ENCODE data around the gene CREM.
"Not testable (repeated sequence)": the region's sequence is repeated elsewhere in the genome, so short reads cannot be mapped to it uniquely, and the experiment has no call there.

The CREM gene

DNA sequence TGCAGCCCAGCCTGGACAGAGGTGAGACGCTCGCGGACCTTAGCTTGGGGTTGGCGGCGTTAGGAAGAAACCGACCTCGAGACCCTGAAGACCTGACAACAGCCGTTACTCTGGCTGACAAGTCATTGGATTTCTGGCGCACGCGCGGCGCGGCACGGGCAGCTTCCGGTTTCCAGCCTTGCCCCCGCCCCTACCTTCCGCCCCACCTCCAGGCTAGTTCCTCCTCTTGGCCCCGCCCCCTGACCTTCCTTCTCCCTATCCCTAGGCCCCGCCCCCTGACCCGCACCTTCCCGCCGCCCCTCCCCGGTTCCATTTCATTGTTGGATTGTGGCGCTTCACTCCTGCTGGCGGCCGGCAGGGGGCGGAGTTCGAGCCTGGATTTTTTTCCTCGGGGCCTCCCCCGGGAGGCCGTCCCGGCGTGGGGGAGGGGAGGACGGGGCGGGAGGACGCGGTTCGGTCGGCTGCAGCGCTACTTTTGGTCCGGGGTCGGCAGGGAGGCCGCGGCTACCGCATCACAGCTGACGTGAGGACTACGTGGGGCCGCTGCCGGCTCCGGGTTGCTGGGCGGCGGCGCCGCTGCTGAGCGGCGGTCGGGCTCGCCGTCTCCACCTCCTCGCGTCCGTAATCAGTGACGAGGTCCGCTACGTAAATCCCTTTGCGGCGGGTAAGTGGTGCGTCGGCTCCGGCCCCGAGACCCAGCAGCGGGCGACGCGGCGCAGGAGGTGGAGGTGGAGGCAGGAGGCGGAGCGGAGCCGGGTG is at the start of gene CREM:
CREM (plus strand) TSS at position 317 of the 759 bp plus-strand sequence. CDS start 10,990 bp downstream, outside the sequence.
- H3K9me3 Mint-ChIP-seq: no peaks in the 10 kb centered on the region
- peaks cover 15% of the 10 kb centered on the region for H3K36me3 Mint-ChIP-seq (ENCODE audit: low read depth)
- intact Hi-C loops (cut with micrococcal nuclease): loop anchor here (1.0 to 10.0 kb wide), 4 partner anchors 65 to 324 kb away; partner anchors contain the start of gene CCNY
- peaks cover 27% of the 10 kb centered on the region for H3K4me1 Mint-ChIP-seq (ENCODE audit: low read depth)
- H3K27me3 Mint-ChIP-seq: no peaks in the 10 kb centered on the region
- peak within 1 kb of the TSS; percentile 98 for H3K27ac Mint-ChIP-seq
- peak within 1 kb of the TSS; percentile 84 for H3K4me3 Mint-ChIP-seq

DNA sequence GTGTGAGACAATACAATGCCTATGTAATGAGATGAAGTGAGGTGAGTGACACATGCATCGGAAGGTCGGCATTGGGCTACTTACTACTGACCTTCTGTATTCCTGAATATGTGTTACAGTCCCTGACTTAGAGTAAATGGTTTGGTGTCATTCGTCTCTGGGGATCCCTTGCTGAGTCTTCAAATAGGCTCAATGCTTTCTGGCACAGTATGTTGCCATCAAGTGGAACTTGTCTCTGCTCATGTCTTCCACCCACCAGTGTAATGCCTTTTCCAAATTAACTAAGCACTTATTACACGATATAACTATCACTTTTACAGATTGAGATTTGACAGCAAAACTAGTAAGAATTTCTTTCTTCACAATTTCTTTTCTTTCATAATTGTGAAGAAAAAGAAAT is 47.4 kb upstream of the CREM start:
- Mint-ChIP-seq H3K27me3 (no peaks in the 10 kb centered on the region), H3K4me1 (ENCODE audit: low read depth) (peaks cover 10% of the 10 kb centered on the region), H3K4me3 (no peak overlapping the region), H3K36me3 (ENCODE audit: low read depth) (peaks cover 43% of the 10 kb centered on the region), H3K27ac (no peak overlapping the region), H3K9me3 (peaks cover 9% of the 10 kb centered on the region)
- intact Hi-C loops (cut with micrococcal nuclease): no loop called here

DNA sequence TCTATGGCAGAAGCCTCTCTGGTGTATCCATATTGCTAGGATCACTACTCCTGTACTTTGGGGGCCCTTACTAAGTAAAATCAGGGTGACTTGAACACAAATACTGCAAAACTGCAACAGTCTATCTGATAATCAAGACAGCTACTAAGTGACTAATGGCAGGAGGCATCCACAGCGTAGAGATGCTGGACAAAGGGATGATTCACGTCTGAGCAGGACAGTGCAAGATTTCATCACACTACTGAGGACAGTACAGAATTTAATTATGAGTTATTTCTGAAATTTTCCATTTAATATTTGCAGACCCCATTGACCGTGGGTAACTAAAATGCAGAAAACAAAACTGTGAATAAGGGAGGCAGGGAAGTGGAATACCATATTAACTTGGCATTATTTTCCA is 46.9 kb upstream of the CREM start:
- H3K4me1 Mint-ChIP-seq (ENCODE audit: low read depth): peaks cover 7% of the 10 kb centered on the region
- peaks cover 38% of the 10 kb centered on the region for H3K36me3 Mint-ChIP-seq (ENCODE audit: low read depth)
- no peak overlapping the region for H3K4me3 Mint-ChIP-seq
- H3K27ac Mint-ChIP-seq: no peak overlapping the region
- H3K27me3 Mint-ChIP-seq: no peaks in the 10 kb centered on the region
- peaks cover 9% of the 10 kb centered on the region for H3K9me3 Mint-ChIP-seq
- intact Hi-C loops (cut with micrococcal nuclease): no loop called here

DNA sequence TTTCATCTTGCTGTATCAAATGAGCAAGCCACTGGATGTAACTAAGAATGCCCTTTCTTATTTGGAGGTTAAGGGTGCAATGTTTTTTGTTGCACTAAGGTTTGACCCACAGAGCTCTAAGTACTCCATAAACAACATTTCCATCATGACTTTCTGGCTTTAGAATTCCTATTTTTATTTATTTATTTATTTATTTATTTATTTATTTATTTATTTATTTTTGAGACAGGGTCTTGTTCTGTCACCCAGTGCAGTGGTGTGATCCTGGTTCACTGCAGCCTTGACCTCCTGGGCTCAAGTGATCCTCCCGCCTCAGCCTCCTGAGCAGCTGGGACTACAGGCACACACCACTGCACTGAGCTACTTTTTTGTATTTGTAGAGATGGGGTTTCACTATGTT is 46.4 kb upstream of the CREM start:
- peaks cover 33% of the 10 kb centered on the region for H3K36me3 Mint-ChIP-seq (ENCODE audit: low read depth)
- intact Hi-C loops (cut with micrococcal nuclease); H3K27ac Mint-ChIP-seq; H3K27me3 Mint-ChIP-seq; H3K4me1 Mint-ChIP-seq (ENCODE audit: low read depth); H3K4me3 Mint-ChIP-seq; H3K9me3 Mint-ChIP-seq: not testable (repeated sequence)

DNA sequence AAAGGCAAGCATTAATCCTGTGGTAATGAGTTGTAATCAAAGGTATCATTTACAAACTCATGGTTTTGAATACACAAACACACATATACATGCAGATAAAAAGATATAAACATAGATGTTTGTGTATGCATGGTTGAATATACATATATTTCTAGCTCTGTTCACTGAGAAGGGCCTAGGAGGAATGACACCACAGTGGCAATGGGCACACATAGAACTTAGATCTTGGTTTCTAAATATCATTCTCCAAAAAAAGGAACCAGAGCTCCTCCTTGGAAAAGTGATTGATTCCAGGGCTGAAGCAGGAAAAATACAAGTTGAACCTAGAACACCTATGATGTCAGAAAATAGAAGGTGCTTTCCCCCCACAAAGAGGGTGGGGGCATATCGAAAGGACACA is 43.4 kb upstream of the CREM start:
- H3K9me3 Mint-ChIP-seq: peaks cover 9% of the 10 kb centered on the region
- no peaks in the 10 kb centered on the region for H3K27me3 Mint-ChIP-seq
- no peak overlapping the region for H3K27ac Mint-ChIP-seq
- peaks cover 33% of the 10 kb centered on the region for H3K36me3 Mint-ChIP-seq (ENCODE audit: low read depth)
- intact Hi-C loops (cut with micrococcal nuclease): no loop called here
- no peak overlapping the region for H3K4me3 Mint-ChIP-seq
- H3K4me1 Mint-ChIP-seq (ENCODE audit: low read depth): peaks cover 31% of the 10 kb centered on the region

DNA sequence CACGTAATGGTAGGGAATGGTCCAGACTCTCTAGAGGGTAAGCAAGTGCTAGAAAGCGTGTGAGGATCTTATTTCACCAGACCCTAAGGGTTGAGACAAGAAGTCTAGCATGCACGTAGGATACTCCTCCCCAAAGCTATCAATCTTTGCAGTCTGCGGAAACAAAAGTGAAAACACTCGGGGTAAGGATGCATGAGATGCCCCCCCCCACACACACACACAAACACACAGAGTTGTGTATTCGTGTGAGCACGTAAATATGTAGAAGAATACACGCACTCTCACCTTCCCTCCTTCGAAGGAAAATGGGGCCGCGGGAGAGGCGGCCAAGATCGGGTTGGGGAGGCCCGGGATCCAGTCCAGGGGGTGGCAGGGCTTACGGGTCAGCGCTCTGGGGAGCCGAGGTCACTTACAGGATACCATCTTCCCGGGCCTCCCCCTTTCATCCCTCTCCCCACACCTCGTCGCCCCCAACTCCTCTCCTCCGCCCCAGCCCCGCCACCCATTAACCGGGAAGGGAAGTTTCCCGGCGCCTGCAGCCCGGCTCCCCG is 37.0 kb upstream of the CREM start:
- Mint-ChIP-seq H3K9me3 (no peaks in the 10 kb centered on the region), H3K27me3 (no peaks in the 10 kb centered on the region), H3K36me3 (ENCODE audit: low read depth) (peaks cover 13% of the 10 kb centered on the region), H3K4me1 (ENCODE audit: low read depth) (peaks cover 52% of the 10 kb centered on the region), H3K4me3 (peak overlapping the region; percentile 85), H3K27ac (peak overlapping the region; percentile 88)
- intact Hi-C loops (cut with micrococcal nuclease): no loop called here

DNA sequence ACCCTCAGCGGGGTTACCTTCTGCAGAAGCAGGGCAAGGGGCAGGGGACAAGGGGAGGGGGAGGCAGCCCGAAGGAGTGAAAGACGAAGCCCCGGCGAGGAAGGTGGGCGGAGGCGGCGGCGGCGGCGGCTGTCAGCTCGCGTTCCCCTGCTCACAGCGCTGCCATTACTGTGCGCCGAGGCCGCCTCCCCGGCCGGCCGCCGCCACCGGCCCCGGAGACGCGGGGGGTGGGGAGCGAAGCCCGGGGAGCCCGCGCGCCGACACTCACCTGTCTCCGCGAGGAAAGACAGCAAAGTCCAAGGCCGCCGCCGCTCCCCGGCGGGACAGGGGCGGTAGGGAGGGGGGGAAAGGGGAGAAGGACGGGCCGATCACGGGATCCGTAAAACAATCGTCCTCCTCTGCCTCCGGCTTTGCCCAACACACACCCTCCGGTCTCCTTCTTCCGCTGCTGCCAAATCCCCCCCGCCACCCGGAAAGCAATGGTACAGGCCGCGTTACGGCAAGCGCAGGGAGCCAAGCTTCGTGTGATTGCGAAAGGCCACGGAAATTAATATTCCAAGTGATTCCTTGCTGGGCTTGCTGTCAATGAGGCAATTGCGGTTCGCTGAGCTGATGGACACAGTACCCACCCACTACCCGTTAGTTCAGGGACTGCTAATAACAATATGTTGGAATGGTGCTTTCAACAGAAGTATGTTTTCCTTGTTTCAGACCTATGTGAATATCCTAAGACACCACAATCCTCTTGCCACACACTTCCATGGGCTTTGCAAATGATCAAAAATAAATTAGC is 36.3 kb upstream of the CREM start, which contains the start of gene CUL2:
CUL2 (minus strand) TSS at position 180 of the 793 bp plus-strand sequence. CDS start 19,024 bp downstream, outside the sequence.
- H3K27me3 Mint-ChIP-seq: peaks cover under 1% of the 10 kb centered on the region
- H3K9me3 Mint-ChIP-seq: no peaks in the 10 kb centered on the region
- intact Hi-C loops (cut with micrococcal nuclease): no loop called here
- peak within 1 kb of the TSS; percentile 85 for H3K4me3 Mint-ChIP-seq
- H3K4me1 Mint-ChIP-seq (ENCODE audit: low read depth): peaks cover 52% of the 10 kb centered on the region
- peak within 1 kb of the TSS; percentile 88 for H3K27ac Mint-ChIP-seq
- peaks cover 12% of the 10 kb centered on the region for H3K36me3 Mint-ChIP-seq (ENCODE audit: low read depth)

DNA sequence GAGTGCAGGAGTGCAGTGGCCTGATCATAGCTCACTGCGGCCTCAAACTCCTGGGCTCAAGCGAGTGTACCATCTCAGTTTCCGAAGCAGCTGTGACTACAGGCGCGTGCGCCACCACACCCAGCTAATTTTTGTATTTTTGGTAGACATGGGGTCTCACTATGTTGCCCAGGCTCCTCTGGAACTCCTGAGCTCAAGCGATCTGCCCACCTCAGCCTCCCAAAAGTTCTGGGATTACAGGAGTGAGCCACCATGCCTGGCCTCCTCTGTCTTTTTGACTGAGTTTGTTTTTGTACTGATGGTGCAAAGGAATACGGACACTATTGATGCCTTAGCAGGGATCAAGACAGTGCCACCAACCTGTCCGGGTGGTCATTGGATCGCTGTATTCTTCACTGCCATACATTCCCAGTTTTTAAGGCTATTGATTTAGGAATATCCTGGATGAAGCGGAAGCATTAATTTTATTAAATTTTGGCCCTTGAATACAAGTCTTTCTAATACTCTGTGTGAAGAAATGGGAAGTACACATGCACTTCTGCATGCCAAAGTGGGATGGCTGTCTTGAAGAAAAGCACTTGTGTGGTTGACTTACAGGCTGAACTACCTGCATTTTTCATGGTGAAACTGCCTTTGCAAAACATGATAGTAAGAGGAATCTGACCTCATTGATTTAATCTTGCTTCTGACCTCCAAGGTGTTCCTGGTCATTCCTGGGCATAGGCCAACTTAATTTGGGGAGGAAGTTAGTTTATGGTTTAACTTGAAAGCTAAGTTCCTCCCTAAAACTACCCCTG is 34.5 kb upstream of the CREM start:
- intact Hi-C loops (cut with micrococcal nuclease): no loop called here
- Mint-ChIP-seq H3K27ac (peak overlapping the region; percentile 88), H3K36me3 (ENCODE audit: low read depth) (peaks cover 6% of the 10 kb centered on the region), H3K27me3 (peaks cover 14% of the 10 kb centered on the region), H3K4me3 (no peak overlapping the region), H3K9me3 (no peaks in the 10 kb centered on the region), H3K4me1 (ENCODE audit: low read depth) (peaks cover 39% of the 10 kb centered on the region)

DNA sequence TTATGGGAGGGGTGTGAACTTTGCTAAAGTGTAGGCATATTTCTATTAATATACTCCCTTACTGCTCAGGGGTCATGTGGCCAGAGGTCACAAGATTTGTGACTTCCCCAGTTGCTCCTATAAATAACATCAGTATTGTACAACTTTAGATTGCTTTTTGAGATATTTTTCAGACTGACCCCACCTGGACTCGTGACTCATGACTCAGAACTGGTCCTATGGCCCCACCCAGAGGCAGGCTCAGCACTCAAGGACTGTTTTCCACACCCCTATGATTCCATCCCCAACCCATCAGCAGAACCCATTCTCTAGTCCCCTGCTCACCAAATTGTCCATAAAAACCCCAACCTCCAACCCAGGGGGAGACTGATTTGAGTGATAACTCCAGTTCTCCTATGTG is 33.8 kb upstream of the CREM start:
- Mint-ChIP-seq H3K27me3 (peaks cover 17% of the 10 kb centered on the region), H3K4me1 (ENCODE audit: low read depth) (peaks cover 32% of the 10 kb centered on the region), H3K9me3 (no peaks in the 10 kb centered on the region), H3K4me3 (no peak overlapping the region), H3K27ac (peak overlapping the region; percentile 45), H3K36me3 (ENCODE audit: low read depth) (no peaks in the 10 kb centered on the region)
- intact Hi-C loops (cut with micrococcal nuclease): no loop called here

DNA sequence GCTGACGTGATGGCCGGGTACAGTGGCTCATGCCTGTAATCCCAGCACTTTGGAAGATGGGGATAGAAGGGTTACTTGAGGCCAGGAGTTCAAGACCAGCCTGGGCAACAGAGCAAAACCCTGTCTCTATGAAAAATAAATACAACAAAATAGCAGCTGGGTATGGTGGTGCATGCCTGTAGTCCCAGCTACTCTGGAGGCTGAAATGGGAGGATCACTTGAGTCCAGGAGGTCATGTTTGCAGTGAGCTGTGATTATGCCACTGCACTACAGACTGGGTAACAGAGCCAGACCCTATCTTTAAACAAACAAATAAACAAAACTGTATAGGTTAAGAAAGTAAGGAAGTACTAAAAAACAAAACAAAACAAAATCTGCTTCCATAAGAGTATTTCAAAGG is 30.3 kb upstream of the CREM start:
- H3K36me3 Mint-ChIP-seq (ENCODE audit: low read depth): no peaks in the 10 kb centered on the region
- H3K27me3 Mint-ChIP-seq: peaks cover 26% of the 10 kb centered on the region
- intact Hi-C loops (cut with micrococcal nuclease): no loop called here
- no peak overlapping the region for H3K27ac Mint-ChIP-seq
- H3K4me1 Mint-ChIP-seq (ENCODE audit: low read depth): peaks cover 10% of the 10 kb centered on the region
- no peak overlapping the region for H3K4me3 Mint-ChIP-seq
- H3K9me3 Mint-ChIP-seq: no peaks in the 10 kb centered on the region

DNA sequence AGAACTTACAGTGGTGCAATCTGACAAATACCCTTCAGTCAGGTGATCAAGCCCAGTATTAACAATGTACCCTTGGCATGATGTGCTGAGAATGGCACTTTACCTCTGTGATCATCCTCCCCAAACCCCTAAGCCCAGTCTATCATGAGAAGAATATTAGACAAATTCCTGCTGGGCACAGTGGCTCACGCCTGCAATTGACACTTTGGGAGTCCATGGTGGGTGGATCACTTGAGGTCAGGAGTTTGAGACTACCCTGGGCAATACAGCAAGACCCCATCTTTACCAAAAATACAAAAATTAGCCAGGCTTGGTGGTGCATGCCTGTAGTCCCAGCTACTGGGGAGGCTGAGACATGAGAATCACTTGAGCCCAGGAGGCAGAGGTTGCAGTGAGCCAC is 29.1 kb upstream of the CREM start:
- Mint-ChIP-seq H3K27me3 (peaks cover 26% of the 10 kb centered on the region), H3K36me3 (ENCODE audit: low read depth) (no peaks in the 10 kb centered on the region), H3K4me1 (ENCODE audit: low read depth) (peaks cover 8% of the 10 kb centered on the region), H3K9me3 (no peaks in the 10 kb centered on the region), H3K4me3 (no peak overlapping the region), H3K27ac (no peak overlapping the region)
- intact Hi-C loops (cut with micrococcal nuclease): no loop called here

DNA sequence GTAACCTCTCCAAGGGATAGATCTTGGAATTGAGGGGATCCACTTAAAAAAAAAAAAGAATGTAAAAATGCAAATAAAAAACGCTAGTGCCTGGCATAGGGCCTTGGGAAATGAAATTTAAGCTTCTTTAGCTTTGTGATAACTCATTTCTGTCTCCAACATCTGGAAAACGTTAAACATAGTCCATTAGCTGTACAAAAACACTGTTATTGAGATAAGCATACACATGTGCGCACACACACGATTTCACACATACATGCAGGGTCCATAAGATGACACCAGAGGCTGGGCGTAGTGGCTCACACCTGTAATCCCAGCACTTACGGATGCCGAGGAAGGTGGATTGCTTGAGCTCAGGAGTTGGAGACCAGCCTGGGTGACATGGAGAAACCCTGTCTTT is 22.8 kb upstream of the CREM start:
- Mint-ChIP-seq H3K36me3 (ENCODE audit: low read depth) (no peaks in the 10 kb centered on the region), H3K27ac (no peak overlapping the region), H3K4me1 (ENCODE audit: low read depth) (no peaks in the 10 kb centered on the region)

DNA sequence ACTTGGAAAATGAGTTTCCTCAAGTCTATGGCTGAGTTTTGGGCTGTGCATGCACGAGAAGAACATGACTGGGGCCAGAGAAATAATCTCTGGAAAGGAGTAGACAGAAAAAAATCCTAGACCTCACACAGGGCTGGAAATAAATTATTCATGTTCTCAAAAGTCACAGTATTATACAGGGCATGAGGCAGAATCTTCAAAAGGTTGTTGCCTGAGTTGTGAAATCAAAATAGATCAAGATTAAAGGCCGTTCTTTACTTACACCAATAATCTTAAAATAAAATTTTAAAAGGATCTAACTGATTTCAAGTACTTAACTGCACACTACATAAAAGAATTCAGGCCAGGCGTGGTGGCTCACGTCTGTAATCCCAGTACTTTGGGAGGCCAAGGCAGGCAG is 14.1 kb upstream of the CREM start:
- Mint-ChIP-seq H3K4me3 (no peak overlapping the region), H3K27ac (no peak overlapping the region), H3K9me3 (no peaks in the 10 kb centered on the region), H3K4me1 (ENCODE audit: low read depth) (no peaks in the 10 kb centered on the region), H3K36me3 (ENCODE audit: low read depth) (no peaks in the 10 kb centered on the region), H3K27me3 (peaks cover 10% of the 10 kb centered on the region)
- intact Hi-C loops (cut with micrococcal nuclease): no loop called here

More for the DNA sequence above, 22.8 kb upstream of the CREM start:
- H3K9me3 Mint-ChIP-seq: no peaks in the 10 kb centered on the region
- intact Hi-C loops (cut with micrococcal nuclease): no loop called here
- H3K4me3 Mint-ChIP-seq: no peak overlapping the region
- H3K27me3 Mint-ChIP-seq: peaks cover 8% of the 10 kb centered on the region
